Measurements from ENCODE around the gene FMO4.
"Not testable (repeated sequence)": the region's sequence is repeated elsewhere in the genome, so short reads cannot be mapped to it uniquely, and the experiment has no call there.

FMO4 gene

GRCh38 chr1:171390740-171391139 lies 76.8 kb downstream of the FMO4 start:
- not testable (repeated sequence) for DNase-seq

Measured in activated CD4-positive, alpha-beta T cell treated with anti-CD3 and anti-CD28 coated beads for 4 hours (primary cell).